ENCODE measurements around the gene SMIM28.
"Not testable (repeated sequence)": the region's sequence is repeated elsewhere in the genome, so short reads cannot be mapped to it uniquely, and the experiment has no call there.

The SMIM28 gene

GRCh38 chr6:138405816-138406413 is 28.2 kb downstream of the SMIM28 start:
- no peak for DNase-seq (ENCODE audit: low read depth in 2 of 2)

- no peak for DNase-seq (ENCODE audit: low read depth in 2 of 2)
Measured at GRCh38 chr6:138406443-138406842, 28.7 kb downstream of the SMIM28 start.

GRCh38 chr6:138410048-138410735 is 32.5 kb downstream of the SMIM28 start:
- DNase-seq (ENCODE audit: low read depth in 2 of 2) = no peak

- DNase-seq (ENCODE audit: low read depth in 2 of 2) = no peak
Measured at GRCh38 chr6:138410972-138411880, 33.5 kb downstream of the SMIM28 start.

GRCh38 chr6:138415125-138415524 is 37.4 kb downstream of the SMIM28 start:
- DNase-seq (ENCODE audit: low read depth in 2 of 2) = no peak

- DNase-seq (ENCODE audit: low read depth in 2 of 2) = no peak
Measured at GRCh38 chr6:138416206-138416605, 38.5 kb downstream of the SMIM28 start.

GRCh38 chr6:138417493-138418117 is 39.9 kb downstream of the SMIM28 start:
- no peak for DNase-seq (ENCODE audit: low read depth in 2 of 2)

- DNase-seq (ENCODE audit: low read depth in 2 of 2) = no peak
Measured at GRCh38 chr6:138418118-138418742, 40.5 kb downstream of the SMIM28 start.

- DNase-seq (ENCODE audit: low read depth in 2 of 2) = no peak
Measured at GRCh38 chr6:138419766-138420165, 42.1 kb downstream of the SMIM28 start.

- no peak for DNase-seq (ENCODE audit: low read depth in 2 of 2)
Measured at GRCh38 chr6:138420356-138420755, 42.7 kb downstream of the SMIM28 start.

- no peak for DNase-seq (ENCODE audit: low read depth in 2 of 2)
Measured at GRCh38 chr6:138421089-138421488, 43.4 kb downstream of the SMIM28 start.

GRCh38 chr6:138421608-138422007 is 43.9 kb downstream of the SMIM28 start:
- no peak for DNase-seq (ENCODE audit: low read depth in 2 of 2)

GRCh38 chr6:138422861-138423260 is 45.2 kb downstream of the SMIM28 start:
- no peak for DNase-seq (ENCODE audit: low read depth in 2 of 2)

GRCh38 chr6:138424004-138424904 is 46.5 kb downstream of the SMIM28 start:
- DNase-seq (ENCODE audit: low read depth in 2 of 2) = no peak

- DNase-seq (ENCODE audit: low read depth in 2 of 2) = not testable (repeated sequence)
Measured at GRCh38 chr6:138425256-138425655, 47.6 kb downstream of the SMIM28 start.

- DNase-seq (ENCODE audit: low read depth in 2 of 2) = no peak
Measured at GRCh38 chr6:138426500-138427123, 48.9 kb downstream of the SMIM28 start.

GRCh38 chr6:138427701-138428100 is 50.0 kb downstream of the SMIM28 start:
- DNase-seq (ENCODE audit: low read depth in 2 of 2) = no peak

GRCh38 chr6:138428944-138429598 is 51.4 kb downstream of the SMIM28 start:
- no peak for DNase-seq (ENCODE audit: low read depth in 2 of 2)

GRCh38 chr6:138429761-138430160 is 52.1 kb downstream of the SMIM28 start:
- DNase-seq (ENCODE audit: low read depth in 2 of 2) = no peak

Data from stimulated activated CD8-positive, alpha-beta memory T cell treated with anti-CD3 and anti-CD28 coated beads, Interleukin-2, amount 100 ng/mL, for 48 hours (primary cell).